ENCODE results near the gene CKMT2. TPM values are rescaled to one million over a fixed set of nuclear protein-coding genes. Genes with fewer than 3 reads are reported as not detected.
A peak's percentile ranks its signal among the peaks of the same experiment; 100 is the strongest.

The CKMT2 gene
- total RNA-seq, 4 donors from 2014 or later = 5.2 to 17.0 (median 8.4) TPM

DNA sequence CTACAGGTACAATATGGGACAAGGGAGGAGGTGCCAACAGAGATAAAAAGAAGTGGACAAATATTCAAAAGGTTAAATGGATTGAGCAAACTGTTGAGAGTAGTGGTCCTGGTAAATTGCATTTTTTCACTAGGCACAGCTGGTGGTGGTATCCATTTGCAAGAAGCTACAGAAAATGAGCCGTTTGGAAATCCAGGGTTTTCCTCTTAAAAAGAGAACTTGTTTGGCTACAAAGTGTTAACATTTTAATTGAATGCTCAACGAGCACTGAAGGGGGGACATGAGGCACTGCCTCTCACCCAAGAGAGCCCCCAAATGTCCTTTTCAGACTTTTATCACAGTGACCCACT lies 67.8 kb downstream of the CKMT2 start:
- DNase-seq (ENCODE audit: low spot score) = no peak
- no peak for TF ChIP-seq CTCF (IDR thresholded peaks at IDR 0.05)
- ATAC-seq (ENCODE audit: low FRiP score) = peak; percentile 15

DNA sequence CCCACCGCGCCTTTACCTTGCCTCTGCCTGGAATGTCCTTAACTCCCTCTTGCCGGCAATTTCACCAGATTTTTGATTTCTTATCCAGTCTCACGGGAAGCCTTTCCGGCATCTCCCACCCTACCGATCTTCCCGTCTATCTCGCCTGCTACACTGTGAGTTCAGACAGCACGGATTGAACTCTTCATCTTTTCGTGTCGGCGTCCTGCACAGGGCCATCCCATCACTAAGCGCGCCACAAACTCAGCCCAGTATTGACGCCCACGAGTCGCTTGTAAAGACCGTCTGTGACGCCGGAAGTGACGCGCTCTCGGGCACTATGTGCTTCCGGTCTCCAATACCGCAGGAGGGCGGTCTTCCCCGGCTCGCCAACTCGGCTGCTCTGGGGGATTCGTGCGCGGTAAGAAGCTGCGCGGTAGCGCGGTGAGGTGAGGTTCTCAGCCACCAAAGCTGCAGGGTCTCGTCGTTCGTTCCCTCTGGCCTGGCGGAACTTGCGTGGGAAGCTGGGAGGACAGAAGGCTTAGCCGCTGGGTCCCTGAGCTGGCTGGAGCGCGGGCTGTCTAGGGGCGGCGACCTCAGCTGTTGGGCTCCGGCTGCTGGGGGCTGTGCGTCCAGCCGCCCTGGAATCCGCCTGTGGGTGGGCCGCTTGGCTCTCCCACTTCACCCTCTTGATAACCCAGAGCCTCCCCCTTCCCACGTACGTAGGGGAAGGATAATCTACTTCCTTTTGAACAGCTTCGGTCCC lies 68.3 kb downstream of the CKMT2 start, which contains the start of gene ZCCHC9:
Gene ZCCHC9 (plus strand): TSS at position 317 of the 745 bp plus-strand sequence. CDS start 3,171 bp downstream, outside the sequence.
- no peak for TF ChIP-seq CTCF (IDR thresholded peaks at IDR 0.05)
- ATAC-seq (ENCODE audit: low FRiP score) = peak; percentile 99

GRCh38 chr5:81302596-81302995 lies 69.5 kb downstream of the CKMT2 start:
- ATAC-seq (ENCODE audit: low FRiP score) = no peak
- DNase-seq (ENCODE audit: low spot score) = no peak
- TF ChIP-seq CTCF (IDR thresholded peaks at IDR 0.05) = no peak

More for the DNA sequence above, 68.3 kb downstream of the CKMT2 start, which contains the start of gene ZCCHC9:
- peak; percentile 80 for DNase-seq (ENCODE audit: low spot score)

GRCh38 chr5:81303563-81303962 lies 70.4 kb downstream of the CKMT2 start:
- no peak for TF ChIP-seq CTCF (IDR thresholded peaks at IDR 0.05)
- no peak for DNase-seq (ENCODE audit: low spot score)
- ATAC-seq (ENCODE audit: low FRiP score) = no peak

DNA sequence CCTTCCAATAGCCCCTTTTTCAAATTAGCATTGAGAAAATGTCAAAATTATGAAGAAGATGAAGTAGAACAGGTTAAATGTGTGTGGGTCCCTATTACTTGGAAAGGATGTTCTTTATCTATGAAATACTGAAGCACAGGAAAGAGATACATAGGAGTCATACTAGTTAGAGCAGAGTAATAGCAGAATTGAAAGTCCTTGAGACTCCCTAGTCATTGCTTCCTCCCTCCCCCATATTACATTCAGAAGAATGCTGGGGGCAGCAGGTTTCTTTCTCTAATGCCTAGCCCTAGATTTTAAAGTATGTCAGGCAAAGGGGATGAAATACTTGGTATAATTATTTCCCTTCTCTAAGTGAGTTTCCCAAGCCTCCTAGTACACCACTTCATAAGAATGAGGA lies 72.7 kb downstream of the CKMT2 start:
- DNase-seq (ENCODE audit: low spot score) = no peak
- no peak for ATAC-seq (ENCODE audit: low FRiP score)
- TF ChIP-seq CTCF (IDR thresholded peaks at IDR 0.05) = no peak

DNA sequence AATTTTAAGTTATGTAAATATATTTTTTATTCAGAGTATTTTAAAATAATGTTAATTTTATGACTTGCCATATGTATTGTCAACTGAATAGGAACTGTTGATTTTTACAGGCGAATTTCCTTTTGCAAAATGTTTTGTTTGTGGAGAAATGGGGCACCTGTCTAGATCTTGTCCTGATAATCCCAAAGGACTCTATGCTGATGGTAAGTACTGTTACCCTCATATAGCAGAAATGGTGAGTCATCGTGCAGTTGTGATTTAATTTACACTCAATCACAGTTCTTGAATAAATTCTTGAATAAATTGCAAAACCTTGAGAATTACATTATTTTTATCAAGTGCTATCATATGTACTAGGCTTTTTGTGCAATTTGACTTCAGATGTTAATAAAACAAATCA lies 75.7 kb downstream of the CKMT2 start:
- TF ChIP-seq CTCF (IDR thresholded peaks at IDR 0.05) = no peak
- ATAC-seq (ENCODE audit: low FRiP score) (no peak), DNase-seq (ENCODE audit: low spot score) (no peak)

- TF ChIP-seq CTCF (IDR thresholded peaks at IDR 0.05) = no peak
- DNase-seq (ENCODE audit: low spot score) (no peak), ATAC-seq (ENCODE audit: low FRiP score) (no peak)
Measured at GRCh38 chr5:81310402-81311063, 77.4 kb downstream of the CKMT2 start.
